ENCODE data around the gene PLEKHA7.

The PLEKHA7 gene

DNA sequence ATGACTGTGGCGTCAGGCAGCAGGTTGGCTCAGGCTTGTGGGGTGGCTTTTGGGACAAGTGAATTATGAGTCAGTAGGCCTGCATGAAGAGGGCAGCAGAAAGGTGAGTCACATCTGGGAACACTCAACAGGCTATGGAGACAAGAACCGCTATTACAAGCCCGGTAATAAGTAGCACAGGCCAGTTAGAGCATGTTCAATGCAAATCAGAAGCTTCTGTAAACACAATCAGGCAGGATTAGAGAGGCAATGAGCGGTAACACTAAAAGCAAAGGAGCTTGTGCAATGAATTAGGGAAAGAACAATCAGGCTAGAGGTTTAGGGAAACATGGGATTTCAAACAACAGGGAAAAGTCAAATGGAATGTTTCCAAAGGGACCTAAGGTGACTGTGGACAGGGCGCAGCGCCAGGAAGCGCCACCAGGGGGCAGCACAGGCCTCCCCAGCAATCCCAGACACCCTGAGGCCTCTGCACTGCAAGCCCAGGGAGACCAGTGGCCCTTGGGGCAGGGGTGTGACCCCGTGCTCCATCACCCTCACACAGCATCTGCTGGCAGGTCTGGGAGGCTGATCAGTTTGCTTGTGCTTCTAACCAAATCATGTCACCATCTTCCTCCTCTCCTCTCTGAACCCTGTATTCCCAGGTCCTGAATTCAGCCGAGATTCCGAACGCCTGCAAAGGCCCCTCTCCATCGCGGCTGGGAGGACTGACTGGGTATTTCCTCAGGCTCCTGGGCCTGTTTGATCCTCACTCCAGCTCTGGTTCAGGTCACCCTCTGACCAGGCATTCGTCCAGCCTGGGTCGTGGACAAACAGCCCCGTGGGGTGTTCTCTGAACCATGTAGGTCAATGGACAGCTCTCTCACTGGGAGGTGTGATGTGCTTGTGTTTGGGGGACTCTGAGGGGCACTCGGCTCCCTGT, 225.8 kb downstream of the PLEKHA7 start:
- DNase-seq = peak; percentile 81
- Histone ChIP-seq H3K9ac (ENCODE audit: low read length) (no peak overlapping the region), H2BK120ac (ENCODE audit: low read depth, low read length) (no peak overlapping the region), H4K5ac (ENCODE audit: low read length) (no peak overlapping the region), H3K4me1 (ENCODE audit: control insufficient read depth, low read depth, low read length) (no peaks in the 10 kb centered on the region), H3K23ac (ENCODE audit: low read length) (no peak overlapping the region), H2BK5ac (ENCODE audit: low read length) (no peak overlapping the region), H3K79me1 (ENCODE audit: low read length) (no peaks in the 10 kb centered on the region), H3K4ac (ENCODE audit: low read depth, low read length) (no peak overlapping the region), H2BK15ac (replicated peaks; ENCODE audit: low read depth) (no peak overlapping the region), H3K56ac (ENCODE audit: low read length) (no peak overlapping the region), H3K4me3 (ENCODE audit: low read length) (no peak overlapping the region), H3K36me3 (ENCODE audit: control insufficient read depth, insufficient read depth, low read length) (no peaks in the 10 kb centered on the region), H3K27me3 (ENCODE audit: insufficient read depth, low read length, poor library complexity) (no peaks in the 10 kb centered on the region), H3K18ac (ENCODE audit: low read length) (no peak overlapping the region), H3K79me2 (ENCODE audit: control insufficient read depth, insufficient read depth, low read length) (no peaks in the 10 kb centered on the region), H2AK5ac (ENCODE audit: low read length) (no peak overlapping the region), H3K4me2 (ENCODE audit: low read length) (no peak overlapping the region), H3K27ac (ENCODE audit: low read depth, low read length) (no peak overlapping the region), H4K8ac (ENCODE audit: low read depth, low read length) (no peak overlapping the region)
- WGBS (ENCODE audit: extremely low coverage, insufficient coverage, low lambda C conversion rate) = no CpG with 5 or more reads among the region's 17 CpGs

DNA sequence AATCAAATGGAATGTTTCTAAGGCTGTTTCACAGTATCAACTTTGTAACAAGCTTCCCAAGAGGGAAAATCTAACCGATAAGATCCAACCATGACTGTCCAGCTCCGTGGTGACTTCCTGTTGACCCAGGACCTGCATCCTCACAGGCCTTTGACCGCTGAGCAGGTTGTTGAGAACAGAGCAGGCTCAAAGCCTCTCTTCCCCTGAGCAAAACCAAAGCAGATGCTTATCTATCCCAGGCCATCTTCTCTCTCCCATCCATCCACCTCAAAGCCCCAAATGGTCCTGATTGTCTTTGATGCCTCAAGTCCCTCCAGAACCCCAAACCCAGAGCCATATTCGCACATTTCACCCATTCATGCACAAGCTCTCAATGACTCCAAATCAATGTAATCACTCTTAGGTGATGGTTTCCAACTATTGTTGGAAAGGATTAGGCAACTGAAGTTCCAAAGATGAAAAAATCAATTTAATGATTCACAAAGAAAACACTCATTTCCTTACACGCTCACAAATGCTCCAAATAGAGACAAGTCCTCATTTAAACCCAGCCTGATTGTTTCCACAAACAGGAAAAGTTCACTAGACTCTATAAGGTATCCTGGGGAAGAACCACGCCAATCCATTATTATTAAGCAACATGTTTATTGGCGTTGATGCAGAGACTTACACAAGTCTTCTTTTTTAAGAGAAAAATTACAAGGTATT, 227.0 kb downstream of the PLEKHA7 start:
- Histone ChIP-seq H3K36me3 (ENCODE audit: control insufficient read depth, insufficient read depth, low read length) (no peaks in the 10 kb centered on the region), H3K4me2 (ENCODE audit: low read length) (no peak overlapping the region), H2AK5ac (ENCODE audit: low read length) (no peak overlapping the region), H3K9ac (ENCODE audit: low read length) (no peak overlapping the region), H3K18ac (ENCODE audit: low read length) (no peak overlapping the region), H2BK120ac (ENCODE audit: low read depth, low read length) (no peak overlapping the region), H3K79me2 (ENCODE audit: control insufficient read depth, insufficient read depth, low read length) (no peaks in the 10 kb centered on the region), H4K8ac (ENCODE audit: low read depth, low read length) (no peak overlapping the region), H3K56ac (ENCODE audit: low read length) (no peak overlapping the region), H4K5ac (ENCODE audit: low read length) (no peak overlapping the region), H3K4ac (ENCODE audit: low read depth, low read length) (no peak overlapping the region), H3K4me3 (ENCODE audit: low read length) (no peak overlapping the region), H2BK15ac (replicated peaks; ENCODE audit: low read depth) (no peak overlapping the region), H3K27ac (ENCODE audit: low read depth, low read length) (no peak overlapping the region), H2BK5ac (ENCODE audit: low read length) (no peak overlapping the region), H3K79me1 (ENCODE audit: low read length) (no peaks in the 10 kb centered on the region), H3K4me1 (ENCODE audit: control insufficient read depth, low read depth, low read length) (no peaks in the 10 kb centered on the region), H3K23ac (ENCODE audit: low read length) (no peak overlapping the region), H3K27me3 (ENCODE audit: insufficient read depth, low read length, poor library complexity) (no peaks in the 10 kb centered on the region)
- WGBS (ENCODE audit: extremely low coverage, insufficient coverage, low lambda C conversion rate) = no CpG with 5 or more reads among the region's 7 CpGs
- no peak for DNase-seq

DNA sequence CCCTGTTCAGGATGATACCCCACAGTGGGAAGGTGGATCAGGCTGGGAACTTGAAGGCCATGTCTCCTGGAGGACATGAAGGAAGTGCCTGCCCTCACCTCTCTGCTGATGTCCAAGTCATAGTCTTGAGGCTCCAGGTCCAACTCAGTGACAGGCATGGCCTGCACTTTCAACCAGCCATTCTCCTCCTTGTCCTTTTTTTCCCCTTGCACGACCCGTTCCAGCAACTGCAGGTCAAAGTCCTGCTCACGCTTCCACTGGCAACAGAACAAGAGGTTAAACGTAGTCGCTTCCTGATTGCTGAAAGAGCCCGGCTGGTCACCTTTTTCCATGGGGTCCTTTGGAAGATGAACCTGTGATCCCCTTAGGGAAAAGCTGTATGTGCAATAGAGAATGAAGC, 228.1 kb downstream of the PLEKHA7 start:
- no peak overlapping the region for H3K4me3 ChIP-seq (ENCODE audit: low read length)
- no CpG with 5 or more reads among the region's 6 CpGs for WGBS (ENCODE audit: extremely low coverage, insufficient coverage, low lambda C conversion rate)
- H3K56ac ChIP-seq (ENCODE audit: low read length) = no peak overlapping the region
- no peak overlapping the region for H3K4me2 ChIP-seq (ENCODE audit: low read length)
- H3K9ac ChIP-seq (ENCODE audit: low read length) = no peak overlapping the region
- H2BK15ac ChIP-seq (replicated peaks; ENCODE audit: low read depth) = no peak overlapping the region
- H3K79me2 ChIP-seq (ENCODE audit: control insufficient read depth, insufficient read depth, low read length) = no peaks in the 10 kb centered on the region
- no peak overlapping the region for H2AK5ac ChIP-seq (ENCODE audit: low read length)
- no peaks in the 10 kb centered on the region for H3K27me3 ChIP-seq (ENCODE audit: insufficient read depth, low read length, poor library complexity)
- no peak overlapping the region for H2BK120ac ChIP-seq (ENCODE audit: low read depth, low read length)
- no peak overlapping the region for H4K5ac ChIP-seq (ENCODE audit: low read length)
- DNase-seq = no peak
- no peak overlapping the region for H3K4ac ChIP-seq (ENCODE audit: low read depth, low read length)
- H2BK5ac ChIP-seq (ENCODE audit: low read length) = no peak overlapping the region
- no peaks in the 10 kb centered on the region for H3K36me3 ChIP-seq (ENCODE audit: control insufficient read depth, insufficient read depth, low read length)
- no peaks in the 10 kb centered on the region for H3K4me1 ChIP-seq (ENCODE audit: control insufficient read depth, low read depth, low read length)
- no peak overlapping the region for H3K18ac ChIP-seq (ENCODE audit: low read length)
- H4K8ac ChIP-seq (ENCODE audit: low read depth, low read length) = no peak overlapping the region
- H3K23ac ChIP-seq (ENCODE audit: low read length) = no peak overlapping the region
- no peaks in the 10 kb centered on the region for H3K79me1 ChIP-seq (ENCODE audit: low read length)
- no peak overlapping the region for H3K27ac ChIP-seq (ENCODE audit: low read depth, low read length)

DNA sequence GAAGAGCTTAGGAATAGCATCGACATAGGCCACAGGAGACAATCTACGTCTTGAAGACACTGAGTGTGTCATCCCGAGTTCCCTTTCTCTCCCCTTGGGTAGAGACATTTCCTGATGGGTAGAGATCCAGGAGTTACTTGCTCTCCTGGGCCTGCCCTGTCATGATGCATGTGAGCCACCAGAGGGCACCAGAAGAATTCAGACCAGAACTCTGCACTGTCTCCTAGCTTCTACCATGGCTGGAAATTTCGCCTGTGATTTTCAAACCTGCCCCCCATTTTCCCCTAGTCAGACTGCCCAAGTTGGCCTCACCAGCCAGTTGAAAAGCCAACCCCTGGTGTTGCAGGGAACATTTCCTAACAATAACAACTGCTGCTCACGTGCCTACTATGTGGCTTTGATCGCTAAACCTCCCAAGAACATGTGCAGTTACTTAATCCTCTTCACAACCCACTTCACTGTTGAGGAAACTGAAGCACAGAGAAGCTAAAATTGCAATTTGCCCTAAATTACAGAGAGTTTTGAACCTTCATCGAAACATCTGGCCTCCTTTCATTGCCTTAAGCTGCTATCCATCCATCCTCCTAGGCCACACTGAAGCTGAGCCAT, 228.6 kb downstream of the PLEKHA7 start:
- no peak overlapping the region for H3K18ac ChIP-seq (ENCODE audit: low read length)
- H2BK15ac ChIP-seq (replicated peaks; ENCODE audit: low read depth) = no peak overlapping the region
- H3K4ac ChIP-seq (ENCODE audit: low read depth, low read length) = no peak overlapping the region
- DNase-seq = peak; percentile 80
- no peaks in the 10 kb centered on the region for H3K79me1 ChIP-seq (ENCODE audit: low read length)
- H3K4me3 ChIP-seq (ENCODE audit: low read length) = no peak overlapping the region
- no peak overlapping the region for H4K8ac ChIP-seq (ENCODE audit: low read depth, low read length)
- no peaks in the 10 kb centered on the region for H3K79me2 ChIP-seq (ENCODE audit: control insufficient read depth, insufficient read depth, low read length)
- H3K27me3 ChIP-seq (ENCODE audit: insufficient read depth, low read length, poor library complexity) = no peaks in the 10 kb centered on the region
- no peak overlapping the region for H4K5ac ChIP-seq (ENCODE audit: low read length)
- H2BK120ac ChIP-seq (ENCODE audit: low read depth, low read length) = no peak overlapping the region
- H2BK5ac ChIP-seq (ENCODE audit: low read length) = no peak overlapping the region
- no peak overlapping the region for H3K9ac ChIP-seq (ENCODE audit: low read length)
- no CpG with 5 or more reads among the region's 7 CpGs for WGBS (ENCODE audit: extremely low coverage, insufficient coverage, low lambda C conversion rate)
- H3K4me1 ChIP-seq (ENCODE audit: control insufficient read depth, low read depth, low read length) = no peaks in the 10 kb centered on the region
- no peak overlapping the region for H3K27ac ChIP-seq (ENCODE audit: low read depth, low read length)
- H3K56ac ChIP-seq (ENCODE audit: low read length) = no peak overlapping the region
- no peaks in the 10 kb centered on the region for H3K36me3 ChIP-seq (ENCODE audit: control insufficient read depth, insufficient read depth, low read length)
- H3K4me2 ChIP-seq (ENCODE audit: low read length) = no peak overlapping the region
- H3K23ac ChIP-seq (ENCODE audit: low read length) = no peak overlapping the region
- no peak overlapping the region for H2AK5ac ChIP-seq (ENCODE audit: low read length)

DNA sequence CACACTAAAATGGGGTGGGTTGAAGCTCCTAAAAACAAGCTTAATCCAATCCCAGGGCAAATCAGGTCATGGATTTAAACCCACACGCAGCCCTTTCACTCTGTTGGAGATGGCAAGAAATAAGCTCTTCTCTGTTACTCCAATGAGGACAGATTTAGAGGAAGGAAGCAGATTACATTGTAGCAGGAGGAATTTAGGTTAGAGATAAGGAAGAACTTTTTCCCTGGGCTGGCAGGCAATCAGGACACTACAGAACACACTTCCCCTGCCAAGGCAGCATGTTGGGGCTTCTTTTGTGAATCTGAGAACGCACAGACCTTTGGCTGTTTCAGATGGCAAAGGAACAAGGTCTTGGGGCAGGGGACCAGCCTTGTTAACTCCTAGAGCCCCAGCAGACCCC, 229.5 kb downstream of the PLEKHA7 start:
- Histone ChIP-seq H3K9ac (ENCODE audit: low read length) (no peak overlapping the region), H2BK15ac (replicated peaks; ENCODE audit: low read depth) (no peak overlapping the region), H3K18ac (ENCODE audit: low read length) (no peak overlapping the region), H3K4me3 (ENCODE audit: low read length) (no peak overlapping the region), H2BK120ac (ENCODE audit: low read depth, low read length) (no peak overlapping the region), H3K27ac (ENCODE audit: low read depth, low read length) (no peak overlapping the region), H3K27me3 (ENCODE audit: insufficient read depth, low read length, poor library complexity) (no peaks in the 10 kb centered on the region), H3K23ac (ENCODE audit: low read length) (no peak overlapping the region), H2BK5ac (ENCODE audit: low read length) (no peak overlapping the region), H3K4me2 (ENCODE audit: low read length) (no peak overlapping the region), H2AK5ac (ENCODE audit: low read length) (no peak overlapping the region), H3K56ac (ENCODE audit: low read length) (no peak overlapping the region), H4K8ac (ENCODE audit: low read depth, low read length) (no peak overlapping the region), H3K4me1 (ENCODE audit: control insufficient read depth, low read depth, low read length) (no peaks in the 10 kb centered on the region), H3K4ac (ENCODE audit: low read depth, low read length) (no peak overlapping the region), H3K79me1 (ENCODE audit: low read length) (no peaks in the 10 kb centered on the region), H3K36me3 (ENCODE audit: control insufficient read depth, insufficient read depth, low read length) (no peaks in the 10 kb centered on the region), H4K5ac (ENCODE audit: low read length) (no peak overlapping the region), H3K79me2 (ENCODE audit: control insufficient read depth, insufficient read depth, low read length) (no peaks in the 10 kb centered on the region)
- WGBS (ENCODE audit: extremely low coverage, insufficient coverage, low lambda C conversion rate) = no CpG with 5 or more reads among the region's 2 CpGs
- no peak for DNase-seq
